NCI-H2196 (cell line): ENCODE results near the gene BIVM.
"Not testable (repeated sequence)": the region's sequence is repeated elsewhere in the genome, so short reads cannot be mapped to it uniquely, and the experiment has no call there.

Experiments
- DNase-seq: peaks from one replicate; lab custom pipeline; 2025; ENCODE audit not compliant: unreplicated experiment; lab: John Stamatoyannopoulos, UW

The BIVM gene

GRCh38 chr13:102798581-102799425 is at the start of gene BIVM, which contains the start of gene POGLUT2:
TSS of gene BIVM (plus strand) at chr13:102799119. CDS start at chr13:102807268, 8,149 bp downstream.
TSS of gene POGLUT2 (minus strand) at chr13:102798976. CDS start at chr13:102798670, 306 bp downstream.
- DNase-seq = peak; percentile 75

- DNase-seq = no peak
Measured at GRCh38 chr13:102751886-102752285, 47.0 kb upstream of the BIVM start.

GRCh38 chr13:102757006-102757405 is 41.9 kb upstream of the BIVM start:
- no peak for DNase-seq

- DNase-seq = no peak
Measured at GRCh38 chr13:102758842-102759241, 40.1 kb upstream of the BIVM start.

GRCh38 chr13:102761071-102761470 is 37.8 kb upstream of the BIVM start:
- no peak for DNase-seq

GRCh38 chr13:102763741-102764140 is 35.2 kb upstream of the BIVM start:
- no peak for DNase-seq

- no peak for DNase-seq
Measured at GRCh38 chr13:102768909-102769308, 30.0 kb upstream of the BIVM start.

GRCh38 chr13:102769679-102770078 is 29.2 kb upstream of the BIVM start:
- no peak for DNase-seq

- DNase-seq = no peak
Measured at GRCh38 chr13:102770435-102770834, 28.5 kb upstream of the BIVM start.

GRCh38 chr13:102771298-102772041 is 27.4 kb upstream of the BIVM start:
- no peak for DNase-seq

- no peak for DNase-seq
Measured at GRCh38 chr13:102772042-102772425, 26.9 kb upstream of the BIVM start.

GRCh38 chr13:102773441-102774213 is 25.3 kb upstream of the BIVM start, which contains the start of gene TEX30:
TSS of gene TEX30 (minus strand) at chr13:102773786. CDS start at chr13:102770026, 3,760 bp downstream.
- peak; percentile 65 for DNase-seq

- no peak for DNase-seq
Measured at GRCh38 chr13:102774214-102774568, 24.7 kb upstream of the BIVM start.

GRCh38 chr13:102774591-102775520 is 24.1 kb upstream of the BIVM start:
- no peak for DNase-seq

GRCh38 chr13:102776271-102776670 is 22.6 kb upstream of the BIVM start:
- no peak for DNase-seq

GRCh38 chr13:102777736-102778135 is 21.2 kb upstream of the BIVM start:
- DNase-seq = no peak

- DNase-seq = no peak
Measured at GRCh38 chr13:102779436-102780159, 19.3 kb upstream of the BIVM start.

GRCh38 chr13:102780656-102781055 is 18.3 kb upstream of the BIVM start:
- DNase-seq = not testable (repeated sequence)

GRCh38 chr13:102781591-102781990 is 17.3 kb upstream of the BIVM start:
- no peak for DNase-seq

- DNase-seq = no peak
Measured at GRCh38 chr13:102784483-102784882, 14.4 kb upstream of the BIVM start.
